Fibroblast of villous mesenchyme (primary cell): Measurements from ENCODE around the gene ODC1. TPM values are rescaled to one million over a fixed set of nuclear protein-coding genes. Genes with fewer than 3 reads are reported as not detected.

ENCODE experiments used
- DNase-seq: peaks from one replicate; pipeline ENCODE4 v3.0.0-alpha.2; 2010; ENCODE audit warnings: low read depth
- H3K4me3 ChIP-seq: 2 replicates; pipeline ENCODE4 v1.5.1; 2011; ENCODE audit warnings: low read depth, mild to moderate bottlenecking, low read length
- total RNA-seq: library from RNA; depleted of rRNA; stranded (reverse); fragments of >200 nt; gene quantifications from 2 replicates; pipeline ENCODE4 v1.2.3, GENCODE V29; 2012
- TF ChIP-seq, protein P1 (sequence below): IDR thresholded peaks from 2 replicates; pipeline ENCODE4 v1.5.1; 2012; ENCODE audit warnings: low read depth, mild to moderate bottlenecking, low read length; ENCODE audit not compliant: insufficient read depth

Gene ODC1
- total RNA-seq, 1 donor = 133 TPM

GRCh38 chr2:10404324-10405143 is 43.6 kb downstream of the ODC1 start:
- TF ChIP-seq, protein P1, sequence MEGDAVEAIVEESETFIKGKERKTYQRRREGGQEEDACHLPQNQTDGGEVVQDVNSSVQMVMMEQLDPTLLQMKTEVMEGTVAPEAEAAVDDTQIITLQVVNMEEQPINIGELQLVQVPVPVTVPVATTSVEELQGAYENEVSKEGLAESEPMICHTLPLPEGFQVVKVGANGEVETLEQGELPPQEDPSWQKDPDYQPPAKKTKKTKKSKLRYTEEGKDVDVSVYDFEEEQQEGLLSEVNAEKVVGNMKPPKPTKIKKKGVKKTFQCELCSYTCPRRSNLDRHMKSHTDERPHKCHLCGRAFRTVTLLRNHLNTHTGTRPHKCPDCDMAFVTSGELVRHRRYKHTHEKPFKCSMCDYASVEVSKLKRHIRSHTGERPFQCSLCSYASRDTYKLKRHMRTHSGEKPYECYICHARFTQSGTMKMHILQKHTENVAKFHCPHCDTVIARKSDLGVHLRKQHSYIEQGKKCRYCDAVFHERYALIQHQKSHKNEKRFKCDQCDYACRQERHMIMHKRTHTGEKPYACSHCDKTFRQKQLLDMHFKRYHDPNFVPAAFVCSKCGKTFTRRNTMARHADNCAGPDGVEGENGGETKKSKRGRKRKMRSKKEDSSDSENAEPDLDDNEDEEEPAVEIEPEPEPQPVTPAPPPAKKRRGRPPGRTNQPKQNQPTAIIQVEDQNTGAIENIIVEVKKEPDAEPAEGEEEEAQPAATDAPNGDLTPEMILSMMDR = no peak
- no peak overlapping the region for H3K4me3 ChIP-seq
- no peak for DNase-seq

- TF ChIP-seq, protein P1 = no peak
- DNase-seq = no peak
- H3K4me3 ChIP-seq = no peak overlapping the region
Measured at GRCh38 chr2:10402653-10403215, 45.4 kb downstream of the ODC1 start.

DNA sequence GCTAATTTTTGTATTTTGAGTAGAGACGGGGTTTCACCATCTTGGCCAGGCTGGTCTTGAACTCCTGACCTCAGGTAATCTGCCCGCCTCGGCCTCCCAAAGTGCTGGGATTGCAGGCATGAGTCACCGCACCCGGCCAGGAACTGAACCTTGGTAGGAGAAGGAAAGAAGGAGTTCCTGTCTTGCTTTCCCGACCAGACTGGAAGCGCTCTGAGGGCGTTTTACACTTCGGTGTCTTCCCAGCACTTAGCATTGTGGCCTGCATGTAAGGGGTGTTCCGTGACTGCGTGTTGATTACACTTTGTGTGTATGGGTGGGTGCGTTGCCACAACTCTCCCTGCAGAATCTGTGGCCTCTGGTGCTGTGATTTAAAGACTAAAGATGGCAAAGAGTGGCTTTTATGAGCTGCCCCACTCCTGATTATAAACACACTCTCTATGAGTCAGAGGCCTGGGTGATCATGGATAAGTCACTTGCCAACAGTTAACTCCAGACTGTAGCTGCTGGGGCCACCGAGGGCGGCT is 46.0 kb downstream of the ODC1 start:
- DNase-seq = peak; percentile 85
- TF ChIP-seq, protein P1 = no peak

GRCh38 chr2:10400978-10401951 is 46.9 kb downstream of the ODC1 start:
- H3K4me3 ChIP-seq = no peak overlapping the region
- TF ChIP-seq, protein P1 = no peak
- DNase-seq = no peak

More for the DNA sequence above, 46.0 kb downstream of the ODC1 start:
- H3K4me3 ChIP-seq = no peak overlapping the region

DNA sequence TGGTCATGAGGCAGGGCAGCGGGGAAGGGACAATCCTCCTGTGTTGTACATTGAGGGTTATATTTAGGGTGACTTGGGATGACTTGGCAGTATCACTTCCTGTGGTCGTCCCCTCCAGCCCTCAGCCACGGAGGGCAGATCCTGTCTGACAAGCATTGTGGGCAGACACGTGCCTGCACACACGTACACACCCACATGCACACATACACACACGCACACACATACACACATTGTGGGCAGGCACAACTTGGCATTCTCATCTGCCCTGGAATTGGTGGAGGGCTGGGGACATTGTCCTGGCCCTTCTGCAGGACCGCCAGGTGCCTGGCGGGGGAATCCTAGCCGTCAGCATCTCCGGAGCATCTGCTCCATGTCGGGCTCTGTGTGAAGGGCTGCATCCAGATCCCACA is 47.6 kb downstream of the ODC1 start:
- no peak for DNase-seq
- TF ChIP-seq, protein P1 = no peak
- H3K4me3 ChIP-seq = no peak overlapping the region

DNA sequence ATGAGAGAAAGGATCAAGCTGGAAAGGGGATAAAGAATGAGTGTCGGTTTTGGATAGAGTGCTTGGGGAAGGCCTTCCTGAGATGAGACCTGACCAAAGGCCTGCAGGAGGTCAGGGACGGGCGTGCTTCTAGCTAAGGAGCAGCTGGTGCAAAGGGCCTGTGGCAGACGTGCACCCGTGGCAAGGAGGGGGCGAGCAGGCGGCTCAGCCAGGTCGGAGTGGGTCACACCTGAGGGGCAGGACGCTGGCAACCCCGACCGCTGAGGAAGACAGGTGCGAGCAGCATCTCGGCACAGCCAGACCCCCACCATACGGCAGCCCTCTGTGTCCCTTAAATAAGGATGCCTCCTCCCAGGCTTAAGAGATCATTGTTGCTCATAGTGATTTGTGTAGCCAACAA is 48.1 kb downstream of the ODC1 start:
- TF ChIP-seq, protein P1 = no peak
- no peak overlapping the region for H3K4me3 ChIP-seq
- DNase-seq = no peak
